ENCODE results near the gene ZG16.

The ZG16 gene

GRCh38 chr16:29810699-29811169, 32.7 kb downstream of the ZG16 start:
- no peak for DNase-seq

DNA sequence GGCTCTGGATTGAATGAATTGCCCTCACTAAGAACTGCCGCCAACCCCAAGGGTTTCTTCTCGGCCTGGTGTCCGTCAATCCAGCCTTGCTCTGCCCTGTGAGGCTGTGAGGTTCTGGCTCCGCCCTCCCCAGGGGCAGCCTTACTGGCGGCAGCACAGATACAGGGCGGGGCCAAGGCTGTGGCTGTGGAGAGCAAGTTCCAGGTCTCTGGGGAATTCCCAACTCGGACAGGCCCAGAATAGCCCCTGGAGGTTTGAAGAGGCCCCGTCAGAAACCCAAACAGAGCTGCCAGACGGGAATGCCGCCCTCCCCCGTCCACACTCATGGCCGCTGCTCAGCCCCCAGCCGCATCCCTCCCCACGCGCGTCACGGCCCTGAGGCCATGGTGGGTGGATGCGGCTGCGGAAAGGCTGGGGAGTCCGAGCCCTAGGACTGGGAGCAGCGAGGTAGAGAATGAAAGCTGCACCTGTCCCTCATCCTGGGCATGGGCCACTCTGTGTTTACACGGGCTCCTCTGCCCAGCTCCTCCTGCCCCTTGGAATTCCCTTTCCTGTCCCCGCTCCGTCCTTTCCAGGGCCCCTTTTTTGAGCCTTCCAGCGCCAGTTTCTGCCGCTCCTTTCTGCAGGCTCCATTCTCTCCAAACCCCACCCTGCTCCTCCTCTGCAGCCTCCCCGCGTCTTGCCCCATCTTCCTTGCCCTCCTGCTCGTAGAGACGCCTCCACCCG, 33.3 kb downstream of the ZG16 start:
- peak; percentile 87 to 93 (median 89) for DNase-seq

DNA sequence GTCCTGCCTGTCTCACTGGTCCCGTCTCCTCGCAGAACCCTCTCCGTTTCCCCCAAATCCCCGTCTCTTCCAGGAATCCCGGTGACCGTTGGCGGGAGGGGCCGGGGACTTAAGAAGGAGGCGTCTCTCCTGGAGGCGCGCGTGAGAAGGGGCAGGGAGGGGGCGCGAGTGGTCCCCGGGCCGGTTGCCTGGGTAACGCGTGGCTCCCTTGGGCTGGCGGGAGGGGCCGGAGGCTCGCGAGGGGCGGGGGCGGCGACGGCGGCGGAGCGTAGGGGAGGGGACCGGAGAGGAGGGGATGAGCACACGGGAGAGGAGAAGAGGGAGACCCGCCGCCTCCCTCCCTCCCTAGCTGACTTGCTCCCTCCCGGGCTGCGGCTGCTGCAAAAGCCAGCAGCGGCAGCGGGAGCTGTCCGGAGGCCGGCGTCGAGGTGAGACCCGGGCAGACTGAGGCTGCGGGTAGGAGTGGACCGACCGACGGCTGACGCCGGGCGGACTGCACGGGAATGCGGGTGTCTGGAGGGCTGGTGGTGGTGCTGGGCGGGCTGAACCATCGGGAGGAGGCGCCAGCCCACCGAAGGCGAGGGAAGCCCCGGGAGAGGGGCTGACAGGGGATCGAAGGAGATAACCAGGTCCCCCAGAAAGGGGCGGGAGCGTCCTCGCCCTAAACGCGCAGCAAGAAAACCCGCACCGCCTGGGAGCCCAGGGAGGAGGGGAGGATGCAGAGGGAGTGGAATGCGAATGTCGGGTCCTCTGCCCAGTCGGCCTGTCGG, 34.0 kb downstream of the ZG16 start, which contains the start of gene PRRT2:
Gene PRRT2 (plus strand): TSS at position 298 of the 770 bp plus-strand sequence. CDS start 862 bp downstream, outside the sequence.
- peak; percentile 43 to 87 (median 80) for DNase-seq

DNA sequence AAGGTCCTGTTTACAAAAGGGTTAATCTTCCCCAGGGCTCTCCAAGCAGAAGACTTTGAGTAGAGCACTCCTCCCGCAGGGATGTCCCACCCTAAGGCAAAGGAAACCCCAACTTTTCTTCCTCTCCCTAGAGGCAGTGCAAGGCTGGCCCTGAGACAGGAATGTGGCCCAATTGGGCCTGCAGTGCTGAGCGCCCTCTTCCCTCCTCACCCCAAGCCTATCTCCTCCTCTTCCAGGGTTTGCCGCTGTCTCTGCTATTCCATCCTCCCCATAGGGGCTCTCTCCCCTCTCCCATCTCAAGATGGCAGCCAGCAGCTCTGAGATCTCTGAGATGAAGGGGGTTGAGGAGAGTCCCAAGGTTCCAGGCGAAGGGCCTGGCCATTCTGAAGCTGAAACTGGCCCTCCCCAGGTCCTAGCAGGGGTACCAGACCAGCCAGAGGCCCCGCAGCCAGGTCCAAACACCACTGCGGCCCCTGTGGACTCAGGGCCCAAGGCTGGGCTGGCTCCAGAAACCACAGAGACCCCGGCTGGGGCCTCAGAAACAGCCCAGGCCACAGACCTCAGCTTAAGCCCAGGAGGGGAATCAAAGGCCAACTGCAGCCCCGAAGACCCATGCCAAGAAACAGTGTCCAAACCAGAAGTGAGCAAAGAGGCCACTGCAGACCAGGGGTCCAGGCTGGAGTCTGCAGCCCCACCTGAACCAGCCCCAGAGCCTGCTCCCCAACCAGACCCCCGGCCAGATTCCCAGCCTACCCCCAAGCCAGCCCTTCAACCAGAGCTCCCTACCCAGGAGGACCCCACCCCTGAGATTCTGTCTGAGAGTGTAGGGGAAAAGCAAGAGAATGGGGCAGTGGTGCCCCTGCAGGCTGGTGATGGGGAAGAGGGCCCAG, 34.9 kb downstream of the ZG16 start:
- no peak for DNase-seq

GRCh38 chr16:29813644-29814562, 35.8 kb downstream of the ZG16 start:
- DNase-seq = no peak

- no peak for DNase-seq
Observed at GRCh38 chr16:29814592-29814991, 36.5 kb downstream of the ZG16 start.

GRCh38 chr16:29815032-29815721, 37.1 kb downstream of the ZG16 start:
- peak; percentile 6 to 91 (median 72) for DNase-seq

DNA sequence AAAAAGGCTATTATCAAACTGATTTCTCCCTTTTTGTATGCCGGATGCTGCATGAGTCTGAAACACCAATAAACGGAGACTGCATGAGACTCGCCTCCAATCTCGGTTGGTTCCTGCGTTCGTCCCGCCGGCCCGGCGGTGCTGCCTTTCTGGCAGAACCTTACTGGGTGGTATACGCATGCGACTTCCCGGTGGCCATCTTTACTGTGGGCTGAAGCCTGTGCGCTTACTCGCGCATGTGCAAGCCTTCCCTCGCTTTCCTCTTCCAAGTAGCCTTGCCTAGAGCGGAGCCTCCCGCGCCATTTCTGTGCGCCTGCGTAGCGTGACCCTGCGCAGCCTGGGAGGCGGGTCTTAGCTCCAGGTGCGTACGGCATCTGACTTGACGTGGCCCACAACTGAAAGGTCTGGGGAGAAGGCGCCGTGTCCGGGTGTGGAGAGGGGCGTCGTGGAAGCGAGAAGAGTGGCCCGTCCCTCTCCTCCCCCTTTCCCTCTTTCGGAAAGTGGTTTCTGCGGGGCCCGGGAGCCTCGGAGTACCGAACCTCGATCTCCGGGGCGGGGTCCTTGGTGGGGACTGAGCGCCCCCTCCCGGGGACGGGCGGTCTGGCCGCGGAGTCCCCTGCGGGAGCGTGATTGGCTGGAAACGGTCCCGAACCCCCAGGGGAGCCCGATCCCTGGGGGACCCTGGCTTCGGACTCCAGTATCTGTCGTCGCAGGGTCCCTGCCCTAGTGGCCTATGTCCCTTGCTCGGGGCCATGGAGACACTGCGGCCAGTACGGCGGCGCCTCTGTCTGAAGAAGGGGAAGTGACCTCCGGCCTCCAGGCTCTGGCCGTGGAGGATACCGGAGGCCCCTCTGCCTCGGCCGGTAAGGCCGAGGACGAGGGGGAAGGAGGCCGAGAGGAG, 38.0 kb downstream of the ZG16 start, which contains the start of gene PAGR1:
Gene PAGR1 (plus strand): TSS at position 360 of the 901 bp plus-strand sequence. CDS start 374 bp downstream, at position 734.
- peak; percentile 96 to 99 (median 97) for DNase-seq

- peak; percentile 34 to 84 (median 81) for DNase-seq
Observed at GRCh38 chr16:29816694-29817441, 38.8 kb downstream of the ZG16 start.

- no peak for DNase-seq
Observed at GRCh38 chr16:29818082-29818481, 40.0 kb downstream of the ZG16 start.

DNA sequence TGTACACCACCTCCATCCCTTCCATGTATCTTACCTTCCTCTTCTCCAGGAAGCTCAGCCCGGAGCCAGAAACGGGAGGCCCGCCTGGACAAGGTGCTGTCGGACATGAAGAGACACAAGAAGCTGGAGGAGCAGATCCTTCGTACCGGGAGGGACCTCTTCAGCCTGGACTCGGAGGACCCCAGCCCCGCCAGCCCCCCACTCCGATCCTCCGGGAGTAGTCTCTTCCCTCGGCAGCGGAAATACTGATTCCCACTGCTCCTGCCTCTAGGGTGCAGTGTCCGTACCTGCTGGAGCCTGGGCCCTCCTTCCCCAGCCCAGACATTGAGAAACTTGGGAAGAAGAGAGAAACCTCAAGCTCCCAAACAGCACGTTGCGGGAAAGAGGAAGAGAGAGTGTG, 41.5 kb downstream of the ZG16 start:
- no peak for DNase-seq

DNA sequence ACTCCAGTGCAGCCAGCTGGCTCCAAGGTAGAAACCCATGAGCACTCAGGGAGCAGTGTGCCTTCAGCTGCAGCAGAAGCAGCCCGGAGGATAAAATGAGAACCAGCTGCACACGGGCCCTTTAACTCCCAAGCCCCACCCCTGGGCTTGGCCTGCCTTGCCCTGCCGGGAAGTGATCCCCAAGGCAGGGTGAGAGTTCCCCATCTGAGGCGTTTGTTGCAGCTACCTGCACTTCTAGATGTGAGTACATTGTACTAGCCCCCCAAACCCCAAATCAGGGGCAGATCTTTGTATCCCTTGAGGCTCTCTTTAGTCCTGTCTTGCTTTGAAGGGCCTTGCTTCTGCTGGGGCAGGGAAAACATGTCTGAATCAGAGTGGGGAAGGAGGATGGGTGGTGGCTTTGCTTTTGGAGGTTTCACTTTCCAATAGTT, 42.2 kb downstream of the ZG16 start, which contains the start of gene MVP:
Gene MVP (plus strand): TSS at position 192 of the 431 bp plus-strand sequence. CDS start 10,088 bp downstream, outside the sequence.
- peak in 2 of 3 experiments; percentile 8 to 34 for DNase-seq

DNA sequence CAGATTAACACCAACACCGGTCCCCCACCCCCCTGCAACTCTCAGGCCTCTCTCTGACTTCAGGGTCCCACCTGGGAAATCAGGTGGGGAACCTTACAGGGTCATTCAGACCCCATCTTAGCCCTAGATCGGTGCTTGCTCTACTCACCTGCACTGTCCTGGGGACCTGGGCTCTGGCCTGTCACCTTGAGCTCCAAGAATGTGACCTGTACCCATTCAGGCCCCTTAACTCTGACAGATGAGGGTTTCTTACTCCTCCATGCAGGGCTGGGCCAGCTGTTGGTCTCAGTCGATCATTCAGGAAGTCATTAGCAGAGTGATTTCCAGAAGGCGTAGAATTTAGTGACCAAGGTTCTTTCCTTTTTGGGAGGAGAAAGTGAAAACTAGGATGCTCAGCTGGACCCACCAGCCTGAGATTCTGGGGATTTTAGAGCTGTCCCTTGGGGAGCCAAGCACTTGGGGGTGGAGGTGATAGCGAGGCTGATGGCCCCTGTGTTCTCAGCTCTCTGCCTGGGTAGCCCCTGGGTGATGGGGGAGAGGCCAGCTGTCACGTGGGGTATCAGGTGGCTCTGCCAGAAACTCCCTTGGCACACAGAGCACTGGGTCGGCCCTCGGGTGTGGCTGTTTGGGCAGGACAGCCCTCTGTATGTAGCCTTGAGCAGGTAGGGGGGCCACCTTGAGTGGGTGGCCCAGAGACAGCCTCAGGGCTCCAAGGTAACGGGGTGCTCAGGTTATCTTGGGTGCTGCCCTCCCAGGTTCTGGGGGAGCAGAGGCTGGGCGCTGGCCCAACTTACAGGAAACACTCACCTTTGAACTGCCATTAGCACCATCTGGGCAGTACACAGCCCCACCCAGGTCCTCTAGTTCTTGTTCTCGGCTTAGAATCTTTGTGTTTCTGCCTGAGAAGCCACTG, 42.9 kb downstream of the ZG16 start:
- no peak for DNase-seq

GRCh38 chr16:29821643-29822115, 43.6 kb downstream of the ZG16 start:
- DNase-seq = no peak

DNA sequence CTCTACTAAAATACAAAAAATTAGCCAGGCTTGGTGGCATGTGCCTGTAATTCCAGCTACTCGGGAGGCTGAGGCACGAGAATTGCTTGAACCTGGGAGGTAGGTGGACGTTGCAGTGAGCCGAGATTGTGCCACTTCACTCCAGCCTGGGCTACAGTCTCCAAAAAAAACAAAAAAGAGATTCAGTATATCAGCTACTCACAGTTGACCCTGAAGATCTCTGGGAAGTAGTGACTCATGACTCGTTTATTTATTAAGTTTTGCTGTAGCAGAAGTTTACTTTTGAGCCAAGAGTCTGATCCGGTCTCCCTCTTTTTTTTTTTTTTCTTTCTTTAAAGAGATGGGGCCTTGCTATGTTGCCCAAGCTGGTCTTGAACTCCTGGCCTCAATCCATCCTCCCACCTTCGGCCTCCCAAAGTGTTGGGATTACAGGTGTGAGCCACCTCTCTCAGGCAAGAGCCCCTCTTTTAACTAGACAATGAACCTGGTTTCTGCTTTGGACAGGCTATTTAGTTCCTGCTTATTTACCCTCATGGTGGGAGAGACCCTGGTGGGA, 46.6 kb downstream of the ZG16 start:
- no peak for DNase-seq

GRCh38 chr16:29825145-29826044, 47.3 kb downstream of the ZG16 start:
- no peak for DNase-seq
